PC-3 (cell line): ENCODE measurements around the gene KCNH8.

Source experiments
- CTCF ChIP-seq: fragments of 300-600 bp; sonication (generic); conservative IDR thresholded peaks from 2 replicates; pipeline ENCODE4 v1.5.1; 2017; ENCODE audit warnings: antibody characterized with exemption, low read depth, mild to moderate bottlenecking, low read length
- EZH2 ChIP-seq: fragments of 300-600 bp; sonication (generic); IDR thresholded peaks from one replicate; pipeline ENCODE4 v1.6.1; 2017; ENCODE audit warnings: antibody characterized with exemption, mild to moderate bottlenecking, low read length; ENCODE audit not compliant: unreplicated experiment

- no peak for TF ChIP-seq CTCF
- TF ChIP-seq EZH2, result no peak
Measured at GRCh38 chr3:19446138-19446537, 297.8 kb downstream of the KCNH8 start.
